IMR-90 (cell line): Measurements from ENCODE around the gene ARF5. TPM values are rescaled to one million over a fixed set of nuclear protein-coding genes. Genes with fewer than 3 reads are reported as not detected.

Experiments used
- ATAC-seq: fragments of 200-7000 bp; cut with Tn5 transposase; 2 replicates; pipeline ENCODE4 v1.9.1; 2020; ENCODE audit warnings: low read depth, mild to moderate bottlenecking, moderate library complexity
- BruUV-seq: library from RNA; stranded (reverse); fragments of 400-500 nt; replicated peaks from 2 replicates; lab custom pipeline; 2021; lab: Mats Ljungman, UMichigan
- CTCF ChIA-PET: fragments of 300-600 bp; formaldehyde crosslinking; extraction: SDS; loops from one replicate; lab custom pipeline; 2021; ENCODE audit warnings: antibody characterized with exemption; lab: Yijun Ruan, JAX
- POLR2A ChIA-PET: fragments of 300-600 bp; sonication (Branson Sonifier 250); formaldehyde crosslinking; loops from one replicate; lab custom pipeline; 2022; ENCODE audit warnings: antibody characterized with exemption; ENCODE audit not compliant: unreplicated experiment; lab: Charles Lee
- DNase-seq: peaks from one replicate; pipeline ENCODE4 v3.0.0; 2013
- H2AFZ ChIP-seq: replicated peaks from 2 replicates; pipeline ENCODE3; 2013; ENCODE audit warnings: low read length, mild to moderate bottlenecking; ENCODE audit not compliant: poor library complexity
- H2AK5ac ChIP-seq: 2 replicates; pipeline ENCODE4 v1.6.1; 2013; ENCODE audit warnings: low read depth, low read length, inconsistent platforms
- H2AK9ac ChIP-seq: replicated peaks from 2 replicates; pipeline ENCODE3; 2013; ENCODE audit warnings: mild to moderate bottlenecking, low read depth, low read length, moderate library complexity; ENCODE audit not compliant: poor library complexity
- H2BK120ac ChIP-seq: 2 replicates; pipeline ENCODE4 v1.6.1; 2013; ENCODE audit warnings: low read depth, low read length, inconsistent platforms
- H2BK15ac ChIP-seq: 3 replicates; pipeline ENCODE4 v1.6.1; 2013; ENCODE audit warnings: low read depth, low read length, inconsistent platforms
- H2BK20ac ChIP-seq: 2 replicates; pipeline ENCODE4 v1.6.1; 2013; ENCODE audit warnings: low read depth, mild to moderate bottlenecking, inconsistent platforms, low read length, moderate library complexity
- H2BK5ac ChIP-seq: 2 replicates; pipeline ENCODE4 v1.6.1; 2013; ENCODE audit warnings: mild to moderate bottlenecking, low read depth, low read length, inconsistent platforms; ENCODE audit not compliant: poor library complexity, severe bottlenecking
- H3K14ac ChIP-seq: replicated peaks from 2 replicates; pipeline ENCODE4 v1.6.1; 2013; ENCODE audit warnings: low read depth, low read length, inconsistent platforms
- H3K18ac ChIP-seq: 2 replicates; pipeline ENCODE4 v1.6.1; 2013; ENCODE audit warnings: low read depth, low read length, control low read depth
- H3K23ac ChIP-seq: 2 replicates; pipeline ENCODE4 v1.6.1; 2013; ENCODE audit warnings: low read depth, low read length, inconsistent platforms
- H3K27ac ChIP-seq: 2 replicates; pipeline ENCODE4 v1.5.1; 2013; ENCODE audit warnings: mild to moderate bottlenecking, control low read depth, low read length; ENCODE audit not compliant: insufficient read depth
- H3K27me3 ChIP-seq: 2 replicates; pipeline ENCODE4 v1.6.1; 2013; ENCODE audit warnings: low read length; ENCODE audit not compliant: control insufficient read depth, insufficient read depth
- H3K36me3 ChIP-seq: 2 replicates; pipeline ENCODE4 v1.6.1; 2013; ENCODE audit warnings: low read length, mixed read lengths; ENCODE audit not compliant: control insufficient read depth, insufficient read depth
- H3K4ac ChIP-seq: 2 replicates; pipeline ENCODE4 v1.6.1; 2013; ENCODE audit warnings: low read depth, low read length, inconsistent platforms
- H3K4me1 ChIP-seq: 2 replicates; pipeline ENCODE4 v1.6.1; 2013; ENCODE audit warnings: low read length, mixed read lengths; ENCODE audit not compliant: control insufficient read depth, insufficient read depth
- H3K4me2 ChIP-seq: 2 replicates; pipeline ENCODE4 v1.6.1; 2013; ENCODE audit warnings: low read depth, mild to moderate bottlenecking, control low read depth, low read length, moderate library complexity
- H3K4me3 ChIP-seq: 2 replicates; pipeline ENCODE4 v1.5.1; 2013; ENCODE audit warnings: low read depth, mild to moderate bottlenecking, control low read depth, low read length, moderate library complexity; ENCODE audit not compliant: insufficient read depth
- H3K56ac ChIP-seq: 2 replicates; pipeline ENCODE4 v1.6.1; 2013; ENCODE audit warnings: low read length, inconsistent platforms; ENCODE audit not compliant: insufficient read depth; ENCODE audit errors: extremely low read depth
- H3K79me1 ChIP-seq, 2 experiments: 2 replicates each; pipeline ENCODE4 v1.6.1; 2013; ENCODE audit warnings: low read length in 2 of 2, inconsistent platforms in 1 of 2, low read depth in 1 of 2
- H3K9ac ChIP-seq: 2 replicates; pipeline ENCODE4 v1.6.1; 2013; ENCODE audit warnings: low read depth, low read length, control low read depth
- H3K9me1 ChIP-seq: 2 replicates; pipeline ENCODE4 v1.6.1; 2013; ENCODE audit warnings: low read length, inconsistent platforms; ENCODE audit not compliant: insufficient read depth
- H3K9me3 ChIP-seq: 2 replicates; pipeline ENCODE4 v1.6.1; 2013; ENCODE audit warnings: low read length; ENCODE audit not compliant: control insufficient read depth, insufficient read depth
- H4K20me1 ChIP-seq: 2 replicates; pipeline ENCODE4 v1.6.1; 2013; ENCODE audit warnings: low read length, inconsistent platforms; ENCODE audit not compliant: insufficient read depth
- H4K5ac ChIP-seq: 2 replicates; pipeline ENCODE4 v1.6.1; 2013; ENCODE audit warnings: mild to moderate bottlenecking, low read depth, low read length, control low read depth
- H4K8ac ChIP-seq, 2 experiments: 2 replicates each; pipeline ENCODE4 v1.6.1; 2013; ENCODE audit warnings: low read depth in 2 of 2, low read length in 2 of 2, control low read depth in 1 of 2, inconsistent platforms in 1 of 2
- H4K91ac ChIP-seq: 2 replicates; pipeline ENCODE4 v1.6.1; 2013; ENCODE audit warnings: low read depth, low read length, inconsistent platforms; ENCODE audit not compliant: insufficient read depth
- BHLHE40 ChIP-seq: fragments of 150-350 bp; IDR thresholded peaks from 2 replicates; pipeline ENCODE4 v1.6.1; 2016; ENCODE audit warnings: mild to moderate bottlenecking, low read depth, low read length
- CEBPB ChIP-seq: IDR thresholded peaks from 2 replicates; pipeline ENCODE4 v1.6.1; 2012; ENCODE audit warnings: low read depth, low read length, improper control_type of control experiment
- CHD1 ChIP-seq: IDR thresholded peaks from 2 replicates; pipeline ENCODE4 v1.6.1; 2012; ENCODE audit warnings: low read depth, low read length, improper control_type of control experiment
- MAZ ChIP-seq: IDR thresholded peaks from 2 replicates; pipeline ENCODE4 v1.6.1; 2012; ENCODE audit warnings: low read depth, mild to moderate bottlenecking, low read length, improper control_type of control experiment, moderate library complexity, borderline replicate concordance
- MXI1 ChIP-seq: IDR thresholded peaks from 2 replicates; pipeline ENCODE4 v1.6.1; 2012; ENCODE audit warnings: low read depth, mild to moderate bottlenecking, low read length, moderate library complexity, borderline replicate concordance
- POLR2A ChIP-seq: IDR thresholded peaks from 2 replicates; pipeline ENCODE4 v1.6.1; 2012; ENCODE audit warnings: mild to moderate bottlenecking, low read depth, low read length
- RAD21 ChIP-seq: IDR thresholded peaks from 2 replicates; pipeline ENCODE4 v1.6.1; 2012; ENCODE audit warnings: low read length, improper control_type of control experiment
- RFX5 ChIP-seq: IDR thresholded peaks from 2 replicates; pipeline ENCODE4 v1.8.0; 2012; ENCODE audit warnings: low read depth, mild to moderate bottlenecking, low read length, moderate library complexity
- WGBS, 2 experiments: methylation state at CpG; one replicate each; pipeline versions ENCODE4 v1.1.5 to v1.1.7; 2013; ENCODE audit warnings: missing lambda C conversion rate in 2 of 2; ENCODE audit not compliant: insufficient read length in 1 of 2; ENCODE audit errors: extremely low coverage in 2 of 2; 5-methylcytosine and 5-hydroxymethylcytosine counted together
- dilution Hi-C: fragments of 300-500 bp; cut with HindIII; formaldehyde crosslinking; loops from one replicate; pipeline ENCODE4 v1.14.3; 2018; ENCODE audit warnings: low sequenced_read_pairs; ENCODE audit not compliant: unreplicated experiment
- in situ Hi-C: fragments of 300-500 bp; cut with MboI; formaldehyde crosslinking; loops from 3 replicates; pipeline ENCODE4 v1.14.3; 2019; ENCODE audit warnings: low sequenced_read_pairs, inconsistent platforms, mixed read lengths
- intact Hi-C: fragments of 100-400 bp; cut with micrococcal nuclease; formaldehyde crosslinking; loops from 2 replicates; pipeline ENCODE4 v1.10.0; 2022
- polyA plus RNA-seq, 3 experiments: library from polyadenylated mRNA; depleted of rRNA; stranded (reverse); fragments of >200 nt; gene quantifications; 2 replicates each; pipeline ENCODE4 v1.2.3, GENCODE V29; 2012; ENCODE audit warnings: low replicate concordance in 1 of 3
- total RNA-seq: library from RNA; depleted of rRNA; stranded (reverse); fragments of >200 nt; gene quantifications from 2 replicates; pipeline ENCODE4 v1.2.3, GENCODE V29; 2012
- TF ChIP-seq, protein P1 (sequence below): fragments of 150-350 bp; IDR thresholded peaks from 2 replicates; pipeline ENCODE4 v1.6.1; 2017; ENCODE audit warnings: mild to moderate bottlenecking, antibody characterized with exemption, low read length, low read depth

The ARF5 gene
- total and polyA plus RNA-seq, 2 of the 4 experiments (the other 2 are of a cell fraction): 128 to 274 TPM

GRCh38 chr7:127585044-127585953 is 2.9 kb upstream of the ARF5 start, which contains the start of gene GCC1:
GCC1 (minus strand) TSS chr7:127585596; CDS start chr7:127585182, 414 bp downstream.
- Histone ChIP-seq H3K14ac (peak within 1 kb of the TSS; percentile 87), H2BK120ac (peak within 1 kb of the TSS; percentile 66), H2AFZ (peak within 1 kb of the TSS; percentile 97), H2AK5ac (peak within 1 kb of the TSS; percentile 74), H3K4me2 (peak within 1 kb of the TSS; percentile 99), H3K9me1 (peaks cover 17% of the 10 kb centered on the region), H3K36me3 (peaks cover 19% of the 10 kb centered on the region), H3K18ac (peak within 1 kb of the TSS; percentile 92), H3K23ac (peak within 1 kb of the TSS; percentile 92), H3K9ac (peak within 1 kb of the TSS; percentile 82), H2BK15ac (0 out of 3 replicates have a peak within 1 kb of the TSS, but pooled peaks have one; percentile 17), H3K4me3 (peak within 1 kb of the TSS; percentile 87), H4K5ac (peak within 1 kb of the TSS; percentile 99), H3K27ac (peak within 1 kb of the TSS; percentile 83), H4K91ac (peak within 1 kb of the TSS; percentile 78), H2AK9ac (peak within 1 kb of the TSS; percentile 74), H3K79me1 (peaks cover 34 to 80% of the 10 kb centered on the region in 2 experiments), H4K20me1 (peaks cover 41% of the 10 kb centered on the region), H3K4ac (peak within 1 kb of the TSS; percentile 92), H3K27me3 (no peaks in the 10 kb centered on the region), H3K9me3 (no peaks in the 10 kb centered on the region), H3K56ac (peak within 1 kb of the TSS; percentile 67; the same call in 1 of the 2 replicates), H3K4me1 (peaks cover 21% of the 10 kb centered on the region), H2BK20ac (peak within 1 kb of the TSS; percentile 11), H2BK5ac (peak within 1 kb of the TSS; percentile 73), H4K8ac (peak within 1 kb of the TSS; percentile 94 to 100)
- peak; percentile 75 for ATAC-seq
- POLR2A ChIA-PET: no interaction called here
- intact Hi-C loops (loop anchor here (2.0 to 10.0 kb wide), 3 partner anchors 68 to 450 kb away; partner anchors contain the start of genes LRRC4, SND1 and ZNF800), dilution Hi-C loops (no loop called here), in situ Hi-C loops (no loop called here)
- peak; percentile 87 for DNase-seq
- 5% methylated on average over 25 of the region's 78 CpGs; no CpG with 5 or more reads in 1 of the 2 experiments for WGBS, 2 experiments
- CTCF ChIA-PET: no interaction called here
- TF ChIP-seq BHLHE40 (no peak), MXI1 (peak; percentile 47; the same call in 1 of the 2 replicates), POLR2A (peak; percentile 94), RAD21 (no peak), RFX5 (peak; percentile 10; the same call in 1 of the 2 replicates), CEBPB (no peak), MAZ (peak; percentile 22; the same call in 1 of the 2 replicates), CHD1 (no peak)
- TF ChIP-seq, protein P1, sequence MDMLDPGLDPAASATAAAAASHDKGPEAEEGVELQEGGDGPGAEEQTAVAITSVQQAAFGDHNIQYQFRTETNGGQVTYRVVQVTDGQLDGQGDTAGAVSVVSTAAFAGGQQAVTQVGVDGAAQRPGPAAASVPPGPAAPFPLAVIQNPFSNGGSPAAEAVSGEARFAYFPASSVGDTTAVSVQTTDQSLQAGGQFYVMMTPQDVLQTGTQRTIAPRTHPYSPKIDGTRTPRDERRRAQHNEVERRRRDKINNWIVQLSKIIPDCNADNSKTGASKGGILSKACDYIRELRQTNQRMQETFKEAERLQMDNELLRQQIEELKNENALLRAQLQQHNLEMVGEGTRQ: no peak; the same call in 1 of the 2 replicates
- BruUV-seq: no TSS peak
